Stimulated activated CD4-positive, alpha-beta T cell treated with anti-CD3 and anti-CD28 coated beads, Interleukin-15, amount 100 ng/mL, for 48 hours (primary cell): ENCODE data around the gene BPHL.
A peak's percentile ranks its signal among the peaks of the same experiment; 100 is the strongest.
"Not testable (repeated sequence)": the region's sequence is repeated elsewhere in the genome, so short reads cannot be mapped to it uniquely, and the experiment has no call there.

Experiments
- DNase-seq, 2 donors: peaks; one replicate each; pipeline ENCODE4 v3.0.0-alpha.2; 2020; ENCODE audit warnings: low read depth in 2 of 2

Gene BPHL

GRCh38 chr6:3156184-3157130, 37.9 kb downstream of the BPHL start:
- DNase-seq, result not testable (repeated sequence)

- peak; percentile 45 to 72 for DNase-seq
Observed at GRCh38 chr6:3157131-3157933, 38.8 kb downstream of the BPHL start, which contains the start of gene TUBB2A. TSS of gene TUBB2A (minus strand) at chr6:3157544. CDS start at chr6:3157463, 81 bp downstream.

- DNase-seq, result peak in 1 of 2 donors; percentile 32
Observed at GRCh38 chr6:3159805-3160781, 41.6 kb downstream of the BPHL start.

- no peak for DNase-seq
Observed at GRCh38 chr6:3162067-3162497, 43.6 kb downstream of the BPHL start.

GRCh38 chr6:3162565-3163247, 44.2 kb downstream of the BPHL start:
- peak in 1 of 2 donors; percentile 36 for DNase-seq

- DNase-seq, result no peak
Observed at GRCh38 chr6:3163248-3163594, 44.7 kb downstream of the BPHL start.

GRCh38 chr6:3164388-3164787, 45.9 kb downstream of the BPHL start:
- no peak for DNase-seq

GRCh38 chr6:3165631-3166534, 47.4 kb downstream of the BPHL start:
- no peak for DNase-seq

- DNase-seq, result not testable (repeated sequence)
Observed at GRCh38 chr6:3166535-3167225, 48.2 kb downstream of the BPHL start.

- not testable (repeated sequence) for DNase-seq
Observed at GRCh38 chr6:3168046-3168445, 49.5 kb downstream of the BPHL start.

- DNase-seq, result not testable (repeated sequence)
Observed at GRCh38 chr6:3170676-3171075, 52.2 kb downstream of the BPHL start.

- not testable (repeated sequence) for DNase-seq
Observed at GRCh38 chr6:3171313-3172175, 53.0 kb downstream of the BPHL start.

- not testable (repeated sequence) for DNase-seq
Observed at GRCh38 chr6:3172789-3173188, 54.3 kb downstream of the BPHL start.

- not testable (repeated sequence) for DNase-seq
Observed at GRCh38 chr6:3173636-3174089, 55.2 kb downstream of the BPHL start.

GRCh38 chr6:3175715-3176402, 57.3 kb downstream of the BPHL start:
- DNase-seq, result no peak

GRCh38 chr6:3176562-3177355, 58.2 kb downstream of the BPHL start:
- DNase-seq, result peak in 1 of 2 donors; percentile 35
